Measurements from ENCODE around the gene KPNB1. TPM values are rescaled to one million over a fixed set of nuclear protein-coding genes. Genes with fewer than 3 reads are reported as not detected.

Gene KPNB1
- total and polyA plus RNA-seq, 2 of the 8 experiments (the other 6 are each of a cell fraction or from before 2014, with no cell fraction given), result 171 to 625 TPM

GRCh38 chr17:47663912-47664623, 14.3 kb downstream of the KPNB1 start (continued):
- TF ChIP-seq CHD7 (IDR thresholded peaks at IDR 0.05; ENCODE audit: insufficient replicate concordance, low read length), result no peak
- TF ChIP-seq GTF2F1 (IDR thresholded peaks at IDR 0.05; ENCODE audit: borderline replicate concordance, low read depth, low read length), result no peak
- TF ChIP-seq BCL11A (IDR thresholded peaks at IDR 0.05; ENCODE audit: low read depth in 2 of 2, low read length in 2 of 2), result no peak
- no peak for TF ChIP-seq RXRA (IDR thresholded peaks at IDR 0.05; ENCODE audit: insufficient read depth, low read depth, low read length)
- TF ChIP-seq POLR2AphosphoS5 (IDR thresholded peaks at IDR 0.05; ENCODE audit: low read depth, low read length), result peak; percentile 84
- peak; percentile 56 to 92 (median 65) for TF ChIP-seq CTCF (IDR thresholded peaks at IDR 0.05; ENCODE audit: control extremely low read depth in 1 of 3, insufficient read depth in 1 of 3, low read depth in 1 of 3, low read length in 3 of 3)
- no peak for TF ChIP-seq KDM1A (IDR thresholded peaks at IDR 0.05; ENCODE audit: borderline replicate concordance, low read length)
- TF ChIP-seq CHD2 (IDR thresholded peaks at IDR 0.05; ENCODE audit: low read length), result no peak
